Neutrophil (primary cell): ENCODE measurements around the gene LIPF.
A peak's percentile ranks its signal among the peaks of the same experiment; 100 is the strongest.

ENCODE experiments used
- H3K27ac ChIP-seq: fragments of 200-600 bp; sonication (generic); 2 replicates; pipeline ENCODE4 v1.5.1; 2016; ENCODE audit warnings: mild to moderate bottlenecking, moderate library complexity
- H3K27me3 ChIP-seq: fragments of 200-600 bp; sonication (generic); 2 replicates; pipeline ENCODE4 v1.6.0; 2016; ENCODE audit warnings: mild to moderate bottlenecking
- H3K36me3 ChIP-seq: fragments of 200-600 bp; sonication (generic); 2 replicates; pipeline ENCODE4 v1.5.1; 2017
- H3K4me1 ChIP-seq, 2 experiments: fragments of 200-600 bp in 1 of 2; sonication (generic) in 1 of 2; 1 replicate in 1 of 2; 2 replicates in 1 of 2; pipeline versions ENCODE4 v1.5.1 to v1.6.1; 2013 to 2016; ENCODE audit warnings: low read depth in 1 of 2, low read length in 1 of 2, mild to moderate bottlenecking in 1 of 2, moderate library complexity in 1 of 2; ENCODE audit not compliant: control insufficient read depth in 1 of 2, insufficient read depth in 1 of 2
- H3K4me3 ChIP-seq, 2 experiments: fragments of 200-600 bp in 1 of 2; sonication (generic) in 1 of 2; 1 replicate in 1 of 2; 2 replicates in 1 of 2; pipeline ENCODE4 v1.5.1; 2013 to 2016; ENCODE audit warnings: low read depth in 1 of 2, low read length in 1 of 2, mild to moderate bottlenecking in 1 of 2, moderate library complexity in 1 of 2
- H3K9me3 ChIP-seq: fragments of 200-600 bp; sonication (generic); 2 replicates; pipeline ENCODE4 v1.5.1; 2016
- TF ChIP-seq, protein P1 (sequence below): fragments of 200-600 bp; sonication (generic); IDR thresholded peaks from 2 replicates; pipeline ENCODE4 v1.5.1; 2016; ENCODE audit warnings: antibody characterized with exemption

Gene LIPF

DNA sequence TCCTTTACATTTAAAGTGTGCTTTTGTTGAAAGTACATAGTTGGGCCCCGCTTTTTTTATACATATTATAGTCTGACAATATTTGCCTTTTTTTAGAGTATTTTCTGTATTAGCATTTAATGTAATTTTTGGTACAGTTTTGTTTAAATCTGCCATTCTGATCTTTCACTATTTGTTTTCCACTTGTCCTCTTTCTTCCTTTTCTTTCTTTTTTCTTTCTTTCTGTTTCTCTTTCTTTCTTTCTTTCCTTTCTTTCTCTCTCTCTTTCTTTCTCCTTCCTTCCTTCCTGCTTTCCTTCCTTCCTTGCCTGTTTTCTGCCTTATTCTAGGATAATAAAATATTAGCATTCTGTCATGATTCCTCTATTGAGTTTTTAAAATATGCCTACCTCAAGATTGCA lies 51.3 kb downstream of the LIPF start:
- no peak overlapping the region for H3K4me3 ChIP-seq
- H3K9me3 ChIP-seq = no peaks in the 10 kb centered on the region
- TF ChIP-seq, protein P1, sequence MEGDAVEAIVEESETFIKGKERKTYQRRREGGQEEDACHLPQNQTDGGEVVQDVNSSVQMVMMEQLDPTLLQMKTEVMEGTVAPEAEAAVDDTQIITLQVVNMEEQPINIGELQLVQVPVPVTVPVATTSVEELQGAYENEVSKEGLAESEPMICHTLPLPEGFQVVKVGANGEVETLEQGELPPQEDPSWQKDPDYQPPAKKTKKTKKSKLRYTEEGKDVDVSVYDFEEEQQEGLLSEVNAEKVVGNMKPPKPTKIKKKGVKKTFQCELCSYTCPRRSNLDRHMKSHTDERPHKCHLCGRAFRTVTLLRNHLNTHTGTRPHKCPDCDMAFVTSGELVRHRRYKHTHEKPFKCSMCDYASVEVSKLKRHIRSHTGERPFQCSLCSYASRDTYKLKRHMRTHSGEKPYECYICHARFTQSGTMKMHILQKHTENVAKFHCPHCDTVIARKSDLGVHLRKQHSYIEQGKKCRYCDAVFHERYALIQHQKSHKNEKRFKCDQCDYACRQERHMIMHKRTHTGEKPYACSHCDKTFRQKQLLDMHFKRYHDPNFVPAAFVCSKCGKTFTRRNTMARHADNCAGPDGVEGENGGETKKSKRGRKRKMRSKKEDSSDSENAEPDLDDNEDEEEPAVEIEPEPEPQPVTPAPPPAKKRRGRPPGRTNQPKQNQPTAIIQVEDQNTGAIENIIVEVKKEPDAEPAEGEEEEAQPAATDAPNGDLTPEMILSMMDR = no peak
- H3K36me3 ChIP-seq = no peaks in the 10 kb centered on the region
- no peak overlapping the region for H3K27ac ChIP-seq
- H3K4me1 ChIP-seq = no peaks in the 10 kb centered on the region
- no peaks in the 10 kb centered on the region for H3K27me3 ChIP-seq

DNA sequence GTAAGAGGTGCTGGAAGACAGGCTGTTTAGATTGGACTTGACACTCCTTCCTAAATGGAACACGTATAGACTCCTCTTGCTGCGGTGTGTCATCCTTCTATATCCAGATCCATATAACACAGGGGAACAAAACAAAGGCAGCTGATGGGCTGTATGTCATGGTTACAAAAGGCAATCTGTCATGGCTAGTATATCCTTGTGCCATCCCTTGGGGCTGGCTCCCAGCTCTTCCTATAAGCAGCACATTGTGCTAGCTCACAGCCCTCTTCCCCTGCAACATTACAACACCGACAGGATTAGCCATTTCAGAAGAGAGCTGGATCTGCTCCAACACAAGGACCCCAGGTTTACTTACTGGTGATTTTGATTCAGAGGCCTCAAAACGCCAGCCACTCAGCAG lies 57.1 kb downstream of the LIPF start:
- H3K4me1 ChIP-seq = no peaks in the 10 kb centered on the region
- H3K27ac ChIP-seq = no peak overlapping the region
- no peaks in the 10 kb centered on the region for H3K27me3 ChIP-seq
- H3K36me3 ChIP-seq = no peaks in the 10 kb centered on the region
- no peaks in the 10 kb centered on the region for H3K9me3 ChIP-seq
- H3K4me3 ChIP-seq = no peak overlapping the region
- TF ChIP-seq, protein P1 = no peak

DNA sequence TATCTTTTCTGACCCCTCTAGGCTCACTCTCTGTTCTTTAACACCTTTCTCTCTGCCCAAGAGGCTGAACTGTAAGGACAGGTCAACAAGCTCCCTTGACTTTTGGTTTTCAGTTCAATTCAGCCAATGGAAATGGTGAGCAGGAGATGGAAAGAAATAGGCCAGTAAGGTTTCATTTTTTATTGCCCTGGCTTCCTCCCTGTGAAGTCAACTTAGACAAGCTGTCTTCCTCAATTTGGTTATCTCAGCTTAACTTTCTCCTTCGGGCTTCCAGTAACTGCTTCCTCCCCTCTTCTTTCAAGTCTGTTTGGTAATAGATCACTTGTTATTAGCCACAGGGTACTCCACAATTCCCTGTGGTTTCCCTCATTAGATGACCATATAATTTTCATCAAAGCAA lies 61.6 kb downstream of the LIPF start:
- TF ChIP-seq, protein P1 = no peak
- Histone ChIP-seq H3K4me3 (no peak overlapping the region), H3K4me1 (no peaks in the 10 kb centered on the region), H3K27ac (no peak overlapping the region), H3K36me3 (no peaks in the 10 kb centered on the region), H3K9me3 (no peaks in the 10 kb centered on the region), H3K27me3 (no peaks in the 10 kb centered on the region)

DNA sequence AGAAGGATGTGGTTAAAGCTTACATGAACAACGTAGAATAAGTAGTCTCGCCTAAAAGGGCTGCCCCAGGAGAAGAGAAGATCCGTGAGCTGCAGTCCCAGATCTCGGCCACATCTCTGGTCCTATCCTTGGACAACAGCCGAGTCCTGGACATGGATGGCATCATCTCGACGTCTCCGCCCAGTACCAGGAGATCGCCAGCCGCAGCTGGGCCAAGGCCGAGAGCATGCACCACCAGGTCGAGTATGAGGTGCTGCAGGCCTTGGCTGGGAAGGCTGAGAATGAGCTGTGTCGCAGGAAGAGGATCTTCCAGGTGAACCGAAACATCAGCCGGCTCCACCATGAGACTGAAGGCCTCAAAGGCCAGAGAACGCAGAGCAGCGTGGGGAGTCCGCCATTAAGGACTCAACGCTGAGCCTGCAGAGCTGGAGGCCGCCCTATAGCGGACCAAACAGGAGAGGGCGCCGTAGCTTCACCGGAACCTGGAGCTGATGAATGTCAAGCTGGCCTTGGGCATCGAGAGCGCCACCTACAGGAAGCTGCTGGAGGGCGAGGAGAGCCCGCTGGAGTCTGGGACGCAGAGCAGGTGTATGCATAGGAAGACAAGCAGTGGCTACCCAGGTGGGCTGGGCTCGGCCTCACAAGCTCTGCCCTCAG lies 64.0 kb downstream of the LIPF start:
- Histone ChIP-seq H3K4me1 (no peaks in the 10 kb centered on the region), H3K27me3 (no peaks in the 10 kb centered on the region), H3K27ac (no peak overlapping the region), H3K36me3 (no peaks in the 10 kb centered on the region), H3K4me3 (no peak overlapping the region), H3K9me3 (no peaks in the 10 kb centered on the region)
- TF ChIP-seq, protein P1 = peak; percentile 43
